OCI-M1 (cell line): ENCODE results near the gene RPS6KC1.

ENCODE experiments used
- DNase-seq: peaks from one replicate; lab custom pipeline; 2025; lab: John Stamatoyannopoulos, UW

Gene RPS6KC1

GRCh38 chr1:213242883-213243282, 191.8 kb downstream of the RPS6KC1 start:
- DNase-seq = no peak

GRCh38 chr1:213244664-213245091, 193.6 kb downstream of the RPS6KC1 start:
- peak; percentile 71 for DNase-seq

- no peak for DNase-seq
Measured at GRCh38 chr1:213245260-213245910, 194.3 kb downstream of the RPS6KC1 start.

GRCh38 chr1:213247038-213247437, 196.0 kb downstream of the RPS6KC1 start:
- DNase-seq = no peak

GRCh38 chr1:213249395-213249794, 198.4 kb downstream of the RPS6KC1 start:
- no peak for DNase-seq

- DNase-seq = no peak
Measured at GRCh38 chr1:213250041-213250440, 199.0 kb downstream of the RPS6KC1 start.

- no peak for DNase-seq
Measured at GRCh38 chr1:213250446-213250845, 199.4 kb downstream of the RPS6KC1 start.

GRCh38 chr1:213251972-213252371, 200.9 kb downstream of the RPS6KC1 start:
- DNase-seq = no peak

GRCh38 chr1:213256438-213257087, 205.5 kb downstream of the RPS6KC1 start:
- DNase-seq = no peak

- peak; percentile 46 for DNase-seq
Measured at GRCh38 chr1:213260311-213261075, 209.5 kb downstream of the RPS6KC1 start.

- DNase-seq = no peak
Measured at GRCh38 chr1:213264531-213264930, 213.5 kb downstream of the RPS6KC1 start.

GRCh38 chr1:213266983-213267772, 216.1 kb downstream of the RPS6KC1 start:
- DNase-seq = no peak

- no peak for DNase-seq
Measured at GRCh38 chr1:213268221-213268620, 217.2 kb downstream of the RPS6KC1 start.

GRCh38 chr1:213269829-213270228, 218.8 kb downstream of the RPS6KC1 start:
- DNase-seq = no peak

GRCh38 chr1:213273546-213273945, 222.5 kb downstream of the RPS6KC1 start:
- no peak for DNase-seq

- DNase-seq = no peak
Measured at GRCh38 chr1:213274140-213274539, 223.1 kb downstream of the RPS6KC1 start.

GRCh38 chr1:213275293-213275692, 224.3 kb downstream of the RPS6KC1 start:
- no peak for DNase-seq

- no peak for DNase-seq
Measured at GRCh38 chr1:213276236-213276635, 225.2 kb downstream of the RPS6KC1 start.

GRCh38 chr1:213277036-213277435, 226.0 kb downstream of the RPS6KC1 start:
- DNase-seq = no peak

- no peak for DNase-seq
Measured at GRCh38 chr1:213279410-213279809, 228.4 kb downstream of the RPS6KC1 start.

GRCh38 chr1:213281640-213282301, 230.7 kb downstream of the RPS6KC1 start:
- DNase-seq = no peak

- DNase-seq = no peak
Measured at GRCh38 chr1:213284626-213285025, 233.6 kb downstream of the RPS6KC1 start.
